ENCODE measurements around the gene NARS2.
A peak's percentile ranks its signal among the peaks of the same experiment; 100 is the strongest.

NARS2 gene

GRCh38 chr11:78572394-78572793, 2.3 kb downstream of the NARS2 start:
- TF ChIP-seq CEBPB (IDR thresholded peaks at IDR 0.05) (no peak), EGR1 (IDR thresholded peaks at IDR 0.05) (no peak), FOXM1 (IDR thresholded peaks at IDR 0.05; ENCODE audit: borderline replicate concordance, low read depth) (no peak), YY1 (IDR thresholded peaks at IDR 0.05; ENCODE audit: low read depth) (no peak), REST (IDR thresholded peaks at IDR 0.05; ENCODE audit: low read depth) (no peak), NFIC (IDR thresholded peaks at IDR 0.05) (no peak), TEAD4 (IDR thresholded peaks at IDR 0.05) (no peak), ZBTB7A (IDR thresholded peaks at IDR 0.05; ENCODE audit: low read depth) (no peak), EP300 (IDR thresholded peaks at IDR 0.05; ENCODE audit: borderline replicate concordance) (no peak), TAF1 (IDR thresholded peaks at IDR 0.05; ENCODE audit: low read depth) (no peak), USF1 (IDR thresholded peaks at IDR 0.05) (no peak), MAX (IDR thresholded peaks at IDR 0.05) (no peak), RAD21 (IDR thresholded peaks at IDR 0.05; ENCODE audit: low read depth) (no peak), CREB1 (IDR thresholded peaks at IDR 0.05; ENCODE audit: low read depth) (no peak), TCF12 (IDR thresholded peaks at IDR 0.05; ENCODE audit: low read depth) (no peak)

- no peak for TF ChIP-seq TEAD4 (IDR thresholded peaks at IDR 0.05)
- no peak for TF ChIP-seq RAD21 (IDR thresholded peaks at IDR 0.05; ENCODE audit: low read depth)
- TF ChIP-seq CREB1 (IDR thresholded peaks at IDR 0.05; ENCODE audit: low read depth): no peak
- TF ChIP-seq NFIC (IDR thresholded peaks at IDR 0.05): no peak
- TF ChIP-seq ZBTB7A (IDR thresholded peaks at IDR 0.05; ENCODE audit: low read depth): no peak
- no peak for TF ChIP-seq TAF1 (IDR thresholded peaks at IDR 0.05; ENCODE audit: low read depth)
- no peak for TF ChIP-seq EGR1 (IDR thresholded peaks at IDR 0.05)
- TF ChIP-seq EP300 (IDR thresholded peaks at IDR 0.05; ENCODE audit: borderline replicate concordance): no peak
- TF ChIP-seq CEBPB (IDR thresholded peaks at IDR 0.05): no peak
These were observed 4.6 kb downstream of the NARS2 start for GRCh38 chr11:78570031-78570430.

- TF ChIP-seq EGR1 (IDR thresholded peaks at IDR 0.05): no peak
- no peak for TF ChIP-seq ZBTB7A (IDR thresholded peaks at IDR 0.05; ENCODE audit: low read depth)
- no peak for TF ChIP-seq USF1 (IDR thresholded peaks at IDR 0.05)
- TF ChIP-seq YY1 (IDR thresholded peaks at IDR 0.05; ENCODE audit: low read depth): no peak
- TF ChIP-seq FOXM1 (IDR thresholded peaks at IDR 0.05; ENCODE audit: borderline replicate concordance, low read depth): no peak
These were observed 7.5 kb downstream of the NARS2 start for GRCh38 chr11:78567209-78567608.

- peak; percentile 70 for TF ChIP-seq RAD21 (IDR thresholded peaks at IDR 0.05; ENCODE audit: low read depth)
- no peak for TF ChIP-seq ZBTB7A (IDR thresholded peaks at IDR 0.05; ENCODE audit: low read depth)
- TF ChIP-seq TCF12 (IDR thresholded peaks at IDR 0.05; ENCODE audit: low read depth): no peak
These were observed 9.9 kb downstream of the NARS2 start for GRCh38 chr11:78564490-78565467.

- TF ChIP-seq TCF12 (IDR thresholded peaks at IDR 0.05; ENCODE audit: low read depth) (no peak), YY1 (IDR thresholded peaks at IDR 0.05; ENCODE audit: low read depth) (no peak), REST (IDR thresholded peaks at IDR 0.05; ENCODE audit: low read depth) (no peak), TAF1 (IDR thresholded peaks at IDR 0.05; ENCODE audit: low read depth) (no peak), NFIC (IDR thresholded peaks at IDR 0.05) (no peak), ZBTB7A (IDR thresholded peaks at IDR 0.05; ENCODE audit: low read depth) (no peak)
These were observed 12.3 kb downstream of the NARS2 start for GRCh38 chr11:78562398-78562797.

GRCh38 chr11:78560826-78561484, 13.7 kb downstream of the NARS2 start:
- TF ChIP-seq ZBTB7A (IDR thresholded peaks at IDR 0.05; ENCODE audit: low read depth) (no peak), CEBPB (IDR thresholded peaks at IDR 0.05) (no peak), NFIC (IDR thresholded peaks at IDR 0.05) (no peak), EP300 (IDR thresholded peaks at IDR 0.05; ENCODE audit: borderline replicate concordance) (no peak), RAD21 (IDR thresholded peaks at IDR 0.05; ENCODE audit: low read depth) (no peak)
